HCT116 (cell line): ENCODE measurements around the gene OTOG. TPM values are rescaled to one million over a fixed set of nuclear protein-coding genes. Genes with fewer than 3 reads are reported as not detected.

ENCODE experiments used
- ATAC-seq: fragments of 200-7000 bp; cut with Tn5 transposase; 2 replicates; pipeline ENCODE4 v1.9.1; 2020; ENCODE audit warnings: mild to moderate bottlenecking, moderate library complexity
- BruUV-seq: library from RNA; stranded (reverse); fragments of 400-500 nt; replicated peaks from 2 replicates; lab custom pipeline; 2021; lab: Mats Ljungman, UMichigan
- CTCF ChIA-PET: fragments of 300-600 bp; sonication (Branson Sonifier 250); formaldehyde crosslinking; loops from one replicate; lab custom pipeline; 2021; ENCODE audit warnings: antibody characterized with exemption; lab: Charles Lee
- POLR2A ChIA-PET: fragments of 300-600, 350-600 bp; sonication (Branson Sonifier 250); formaldehyde crosslinking; loops from one replicate; lab custom pipeline; 2021; ENCODE audit warnings: antibody characterized with exemption; lab: Charles Lee
- RAD21 ChIA-PET, 2 experiments: fragments of 300-600 bp; sonication (Branson Sonifier 250); formaldehyde crosslinking; loops; one replicate each; lab custom pipeline; 2023; ENCODE audit warnings: low total read pairs in 2 of 2; ENCODE audit not compliant: uncharacterized antibody in 2 of 2, unreplicated experiment in 2 of 2, low non-redundant PET in 1 of 2; lab: Charles Lee
- DNase-seq: peaks from one replicate; pipeline ENCODE4 v3.0.0-alpha.2; 2010; ENCODE audit warnings: low read depth, low spot score
- H2AFZ ChIP-seq: fragments of 200-600 bp; shearing (Covaris generic), sonication (generic); 2 replicates; pipeline ENCODE4 v1.6.1; 2017; ENCODE audit warnings: low read depth, mixed run types, mixed read lengths, antibody characterized with exemption, low read length; ENCODE audit not compliant: poor library complexity, severe bottlenecking
- H3K27ac ChIP-seq: 2 replicates; pipeline ENCODE4 v1.5.1; 2012; ENCODE audit warnings: low read depth, low read length
- H3K27me3 ChIP-seq: fragments of 200-600 bp; sonication (generic); 2 replicates; pipeline ENCODE4 v1.6.1; 2016; ENCODE audit warnings: mixed run types, low read length, mixed read lengths; ENCODE audit not compliant: insufficient read depth
- H3K36me3 ChIP-seq, 2 experiments: fragments of 200-500 bp in 1 of 2; fragments of 200-600 bp in 1 of 2; sonication (Bioruptor generic) in 1 of 2; sonication (generic) in 1 of 2; 2 replicates each; pipeline versions ENCODE4 v1.5.1 to v1.6.1; 2014 to 2016; ENCODE audit warnings: low read length in 2 of 2, inconsistent platforms in 1 of 2, mixed read lengths in 1 of 2, mixed run types in 1 of 2; ENCODE audit not compliant: insufficient read depth in 2 of 2, control insufficient read depth in 1 of 2
- H3K4me1 ChIP-seq, 2 experiments: fragments of 200-600 bp in 1 of 2; sonication (generic) in 1 of 2; 2 replicates each; pipeline versions ENCODE4 v1.5.1 to v1.6.1; 2012 to 2017; ENCODE audit warnings: low read length in 2 of 2, inconsistent platforms in 1 of 2, mild to moderate bottlenecking in 1 of 2, mixed read lengths in 1 of 2, mixed run types in 1 of 2, moderate library complexity in 1 of 2; ENCODE audit not compliant: insufficient read depth in 2 of 2, control insufficient read depth in 1 of 2
- H3K4me2 ChIP-seq: fragments of 200-600 bp; sonication (generic); 2 replicates; pipeline ENCODE4 v1.6.1; 2017; ENCODE audit warnings: mixed run types, low read length, mixed read lengths
- H3K4me3 ChIP-seq, 2 experiments: fragments of 200-600 bp in 1 of 2; sonication (generic) in 1 of 2; replicated peaks in 1 of 2; 2 replicates each; pipeline ENCODE4 v1.5.1; 2011 to 2016; ENCODE audit warnings: low read length in 2 of 2, control low read depth in 1 of 2, low read depth in 1 of 2, mild to moderate bottlenecking in 1 of 2, mixed read lengths in 1 of 2, mixed run types in 1 of 2
- H3K79me2 ChIP-seq: fragments of 200-600 bp; sonication (generic); 2 replicates; pipeline ENCODE4 v1.6.1; 2017; ENCODE audit warnings: mild to moderate bottlenecking, mixed run types, low read length, moderate library complexity, mixed read lengths; ENCODE audit not compliant: insufficient read depth
- H3K9ac ChIP-seq: fragments of 200-600 bp; sonication (generic); 2 replicates; pipeline ENCODE4 v1.6.1; 2016; ENCODE audit warnings: low read length, mixed read lengths
- H3K9me2 ChIP-seq: fragments of 200-600 bp; sonication (generic), shearing (Covaris generic); 2 replicates; pipeline ENCODE4 v1.6.1; 2017; ENCODE audit warnings: mixed run types, mild to moderate bottlenecking, moderate library complexity; ENCODE audit not compliant: insufficient read depth
- H3K9me3 ChIP-seq, 2 experiments: fragments of 200-500 bp in 1 of 2; fragments of 200-600 bp in 1 of 2; sonication (Bioruptor generic) in 1 of 2; sonication (generic) in 1 of 2; 2 replicates each; pipeline ENCODE4 v1.6.1; 2014 to 2017; ENCODE audit warnings: low read length in 2 of 2, mixed read lengths in 2 of 2, inconsistent platforms in 1 of 2, low read depth in 1 of 2, mild to moderate bottlenecking in 1 of 2, mixed run types in 1 of 2, moderate library complexity in 1 of 2; ENCODE audit not compliant: control insufficient read depth in 1 of 2, insufficient read depth in 1 of 2
- H4K20me1 ChIP-seq: fragments of 200-600 bp; sonication (generic), shearing (Covaris generic); 2 replicates; pipeline ENCODE4 v1.6.1; 2017; ENCODE audit warnings: mixed run types, mild to moderate bottlenecking, moderate library complexity; ENCODE audit not compliant: insufficient read depth
- CBX3 ChIP-seq: IDR thresholded peaks from 2 replicates; pipeline ENCODE4 v1.6.1; 2012; ENCODE audit warnings: low read depth
- CEBPB ChIP-seq: IDR thresholded peaks from 2 replicates; pipeline ENCODE4 v1.6.1; 2012; ENCODE audit warnings: low read depth
- CTCF ChIP-seq, 3 experiments: fragments of 200-600 bp in 1 of 3; sonication (generic) in 1 of 3; IDR thresholded peaks in 2 of 3; conservative IDR thresholded peaks in 1 of 3; 2 replicates each; pipeline ENCODE4 v1.5.1; 2012 to 2017; ENCODE audit warnings: low read depth in 2 of 3, low read length in 2 of 3, antibody characterized with exemption in 1 of 3, borderline replicate concordance in 1 of 3, control low read depth in 1 of 3, mild to moderate bottlenecking in 1 of 3, mixed read lengths in 1 of 3, mixed run types in 1 of 3, moderate library complexity in 1 of 3; ENCODE audit not compliant: insufficient read depth in 1 of 3
- EGR1 ChIP-seq: IDR thresholded peaks from 2 replicates; pipeline ENCODE4 v1.6.1; 2012; ENCODE audit warnings: low read depth
- ELF1 ChIP-seq: IDR thresholded peaks from 2 replicates; pipeline ENCODE4 v1.6.1; 2012; ENCODE audit warnings: low read depth, borderline replicate concordance
- EZH2phosphoT487 ChIP-seq: fragments of 200-600 bp; IDR thresholded peaks from 2 replicates; pipeline ENCODE4 v1.6.1; 2018; ENCODE audit warnings: antibody characterized with exemption, borderline replicate concordance
- JUND ChIP-seq: IDR thresholded peaks from 2 replicates; pipeline ENCODE4 v1.6.1; 2012
- REST ChIP-seq: IDR thresholded peaks from 2 replicates; pipeline ENCODE4 v1.6.1; 2012; ENCODE audit warnings: low read depth
- SP1 ChIP-seq: IDR thresholded peaks from 2 replicates; pipeline ENCODE4 v1.6.1; 2012; ENCODE audit warnings: low read depth
- SRF ChIP-seq: IDR thresholded peaks from 2 replicates; pipeline ENCODE4 v1.6.1; 2012; ENCODE audit warnings: low read depth
- TCF7L2 ChIP-seq: IDR thresholded peaks from 2 replicates; pipeline ENCODE4 v1.7.0; 2011; ENCODE audit warnings: borderline replicate concordance, inconsistent platforms; ENCODE audit not compliant: insufficient read depth, insufficient read length; ENCODE audit errors: extremely low read depth
- YY1 ChIP-seq: IDR thresholded peaks from 2 replicates; pipeline ENCODE4 v1.6.1; 2011; ENCODE audit warnings: low read length, low read depth, moderate library complexity, mild to moderate bottlenecking; ENCODE audit not compliant: insufficient replicate concordance; ENCODE audit errors: extremely low read depth
- ZNF274 ChIP-seq: fragments of 200-500 bp; sonication (Bioruptor generic); IDR thresholded peaks from 2 replicates; pipeline ENCODE4 v1.6.1; 2014; ENCODE audit warnings: mild to moderate bottlenecking, low read depth, low read length, inconsistent platforms
- intact Hi-C: fragments of 100-400 bp; cut with micrococcal nuclease; formaldehyde crosslinking; loops from 2 replicates; pipeline ENCODE4 v1.10.0; 2022
- total RNA-seq: library from RNA; stranded (reverse); gene quantifications from one replicate; pipeline ENCODE4 v1.2.1, GENCODE V29; 2021; ENCODE audit not compliant: unreplicated experiment

OTOG gene
- total RNA-seq, 1 experiment from 2014 or later: 0.07 TPM

GRCh38 chr11:17694494-17695110, 147.5 kb downstream of the OTOG start:
- no TSS peak for BruUV-seq

More at GRCh38 chr11:17694494-17695110, 147.5 kb downstream of the OTOG start:
- no peaks in the 10 kb centered on the region for H3K79me2 ChIP-seq
- DNase-seq (no peak), ATAC-seq (no peak)
- H4K20me1 ChIP-seq: no peaks in the 10 kb centered on the region
- intact Hi-C loops: no loop called here
- no peaks in the 10 kb centered on the region for H3K9me3 ChIP-seq
- H3K27ac ChIP-seq: no peak overlapping the region
- no peaks in the 10 kb centered on the region for H3K9me2 ChIP-seq
- H2AFZ ChIP-seq: no peak overlapping the region
- ChIA-PET POLR2A (no interaction called here), CTCF (no interaction called here), RAD21 (no interaction called here)
- no peaks in the 10 kb centered on the region for H3K27me3 ChIP-seq
- no peak overlapping the region for H3K4me3 ChIP-seq
- H3K4me1 ChIP-seq: peaks cover 0 to 4% of the 10 kb centered on the region in 2 experiments; a peak in 1 of 4 replicates
- TF ChIP-seq REST: no peak
- no peak for TF ChIP-seq CBX3
- no peak for TF ChIP-seq CEBPB
- no peak for TF ChIP-seq EZH2phosphoT487
- no peak for TF ChIP-seq EGR1
- TF ChIP-seq YY1: no peak
- TF ChIP-seq TCF7L2: no peak
- TF ChIP-seq SP1: no peak
- TF ChIP-seq JUND: no peak
- TF ChIP-seq CTCF (IDR thresholded peaks at IDR 0.05 in 2 of 3, conservative IDR thresholded peaks at IDR 0.05 in 1 of 3; ENCODE audit: borderline replicate concordance in 1 of 3, insufficient read depth in 1 of 3, low read depth in 2 of 3, low read length in 2 of 3): no peak
- TF ChIP-seq SRF: no peak
- TF ChIP-seq ZNF274: no peak
- no peak for TF ChIP-seq ELF1
- no peak overlapping the region for H3K4me2 ChIP-seq
- H3K36me3 ChIP-seq: no peaks in the 10 kb centered on the region
- no peak overlapping the region for H3K9ac ChIP-seq
